ENCODE results near the gene SEMA3B. TPM values are rescaled to one million over a fixed set of nuclear protein-coding genes. Genes with fewer than 3 reads are reported as not detected.

SEMA3B gene
- polyA plus RNA-seq, 3 donors, result 0.56 TPM; not detected in 2

- H3K27ac ChIP-seq (ENCODE audit: low read depth in 1 of 2, low read length in 2 of 2), result peak overlapping the region; percentile 77 to 97
- H2AFZ ChIP-seq (ENCODE audit: insufficient read depth, low read depth, low read length, poor library complexity, severe bottlenecking), result no peak overlapping the region
- peak overlapping the region in 1 of 3 experiments; percentile 90 for H3K4me3 ChIP-seq (replicated peaks in 1 of 3; ENCODE audit: low read depth in 2 of 3, low read length in 3 of 3)
- Mint-ChIP-seq H3K36me3 (peaks cover 7 to 30% of the 10 kb centered on the region in 2 donors), H3K27me3 (ENCODE audit: low read depth in 3 of 3) (peaks cover 0 to 5% (median 2%) of the 10 kb centered on the region in 3 donors), H3K9me3 (no peaks in the 10 kb centered on the region), H3K4me3 (no peak overlapping the region), H3K27ac (peak overlapping the region in 6 of 7 donors; percentile 46 to 89 (median 74)), H3K4me1 (peaks cover 72% of the 10 kb centered on the region)
- intact Hi-C loops (cut with micrococcal nuclease), result loop anchor here in 1 of 2 donors (2.0 kb wide), 1 partner anchor 32 kb away; the partner anchor contains the start of gene IFRD2
- peaks cover 75 to 90% of the 10 kb centered on the region in 2 donors for H3K4me1 ChIP-seq (ENCODE audit: control insufficient read depth in 1 of 2, insufficient read depth in 2 of 2, low read length in 2 of 2)
- no peaks in the 10 kb centered on the region for H3K9me3 ChIP-seq (replicated peaks in 1 of 2; ENCODE audit: control insufficient read depth in 1 of 2, insufficient read depth in 1 of 2, low read length in 2 of 2)
- peaks cover 34% of the 10 kb centered on the region for H3K79me2 ChIP-seq (ENCODE audit: insufficient read depth, low read length)
- WGBS (ENCODE audit: insufficient coverage), result 78% methylated on average over 3 of the region's 4 CpGs
- peaks cover 23% of the 10 kb centered on the region for H4K20me1 ChIP-seq (ENCODE audit: insufficient read depth, low read length)
- peak; percentile 49 to 67 (median 62) for DNase-seq
- H3K27me3 ChIP-seq (ENCODE audit: control insufficient read depth in 2 of 2, insufficient read depth in 2 of 2, low read length in 2 of 2), result no peaks in the 10 kb centered on the region
- H3K9ac ChIP-seq (ENCODE audit: insufficient read depth, low read length, poor library complexity, severe bottlenecking), result no peak overlapping the region
- TF ChIP-seq, protein P1, sequence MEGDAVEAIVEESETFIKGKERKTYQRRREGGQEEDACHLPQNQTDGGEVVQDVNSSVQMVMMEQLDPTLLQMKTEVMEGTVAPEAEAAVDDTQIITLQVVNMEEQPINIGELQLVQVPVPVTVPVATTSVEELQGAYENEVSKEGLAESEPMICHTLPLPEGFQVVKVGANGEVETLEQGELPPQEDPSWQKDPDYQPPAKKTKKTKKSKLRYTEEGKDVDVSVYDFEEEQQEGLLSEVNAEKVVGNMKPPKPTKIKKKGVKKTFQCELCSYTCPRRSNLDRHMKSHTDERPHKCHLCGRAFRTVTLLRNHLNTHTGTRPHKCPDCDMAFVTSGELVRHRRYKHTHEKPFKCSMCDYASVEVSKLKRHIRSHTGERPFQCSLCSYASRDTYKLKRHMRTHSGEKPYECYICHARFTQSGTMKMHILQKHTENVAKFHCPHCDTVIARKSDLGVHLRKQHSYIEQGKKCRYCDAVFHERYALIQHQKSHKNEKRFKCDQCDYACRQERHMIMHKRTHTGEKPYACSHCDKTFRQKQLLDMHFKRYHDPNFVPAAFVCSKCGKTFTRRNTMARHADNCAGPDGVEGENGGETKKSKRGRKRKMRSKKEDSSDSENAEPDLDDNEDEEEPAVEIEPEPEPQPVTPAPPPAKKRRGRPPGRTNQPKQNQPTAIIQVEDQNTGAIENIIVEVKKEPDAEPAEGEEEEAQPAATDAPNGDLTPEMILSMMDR (IDR thresholded peaks at IDR 0.05), result peak; percentile 99
- peaks cover 3 to 14% of the 10 kb centered on the region in 2 donors for H3K36me3 ChIP-seq (replicated peaks in 1 of 2; ENCODE audit: control insufficient read depth in 1 of 2, insufficient read depth in 2 of 2, low read length in 2 of 2)
- H3K4me2 ChIP-seq (replicated peaks; ENCODE audit: extremely low read depth, low read length, poor library complexity, severe bottlenecking), result peak overlapping the region; percentile 87
These were observed 55.6 kb downstream of the SEMA3B start for GRCh38 chr3:50324351-50325112.

- Histone ChIP-seq H3K36me3 (replicated peaks in 1 of 2; ENCODE audit: control insufficient read depth in 1 of 2, insufficient read depth in 2 of 2, low read length in 2 of 2) (peaks cover 9 to 15% of the 10 kb centered on the region in 2 donors), H3K79me2 (ENCODE audit: insufficient read depth, low read length) (peaks cover 29% of the 10 kb centered on the region), H3K9me3 (replicated peaks in 1 of 2; ENCODE audit: control insufficient read depth in 1 of 2, insufficient read depth in 1 of 2, low read length in 2 of 2) (no peaks in the 10 kb centered on the region), H3K27me3 (ENCODE audit: control insufficient read depth in 2 of 2, insufficient read depth in 2 of 2, low read length in 2 of 2) (no peaks in the 10 kb centered on the region), H4K20me1 (ENCODE audit: insufficient read depth, low read length) (peaks cover 28% of the 10 kb centered on the region), H3K27ac (ENCODE audit: low read depth in 1 of 2, low read length in 2 of 2) (peak overlapping the region in 1 of 2 donors; percentile 56), H3K4me2 (replicated peaks; ENCODE audit: extremely low read depth, low read length, poor library complexity, severe bottlenecking) (no peak overlapping the region), H3K9ac (ENCODE audit: insufficient read depth, low read length, poor library complexity, severe bottlenecking) (no peak overlapping the region), H2AFZ (ENCODE audit: insufficient read depth, low read depth, low read length, poor library complexity, severe bottlenecking) (no peak overlapping the region), H3K4me3 (replicated peaks in 1 of 3; ENCODE audit: low read depth in 2 of 3, low read length in 3 of 3) (no peak overlapping the region), H3K4me1 (ENCODE audit: control insufficient read depth in 1 of 2, insufficient read depth in 2 of 2, low read length in 2 of 2) (peaks cover 70 to 85% of the 10 kb centered on the region in 2 donors)
- no CpG with 5 or more reads among the region's 2 CpGs for WGBS (ENCODE audit: insufficient coverage)
- intact Hi-C loops (cut with micrococcal nuclease), result loop anchor here in 1 of 2 donors (2.0 kb wide), 1 partner anchor 32 kb away; the partner anchor contains the start of gene IFRD2
- Mint-ChIP-seq H3K4me3 (no peak overlapping the region), H3K27ac (peak overlapping the region; percentile 50 to 85 (median 76)), H3K27me3 (ENCODE audit: low read depth in 3 of 3) (peaks cover 0 to 2% (median 1%) of the 10 kb centered on the region in 3 donors), H3K36me3 (peaks cover 11 to 31% of the 10 kb centered on the region in 2 donors), H3K9me3 (no peaks in the 10 kb centered on the region), H3K4me1 (peaks cover 67% of the 10 kb centered on the region)
- no peak for DNase-seq
- TF ChIP-seq, protein P1 (IDR thresholded peaks at IDR 0.05), result no peak
These were observed 56.1 kb downstream of the SEMA3B start for GRCh38 chr3:50325113-50325480.

Measured in CD14-positive monocyte (primary cell).